CD4-positive, alpha-beta T cell (primary cell): ENCODE data around the gene MOB1A. TPM values are rescaled to one million over a fixed set of nuclear protein-coding genes. Genes with fewer than 3 reads are reported as not detected.

Source experiments
- ATAC-seq: fragments of 200-7000 bp; cut with Tn5 transposase; one replicate; pipeline ENCODE4 v1.10.0; 2022; ENCODE audit warnings: mild to moderate bottlenecking; ENCODE audit not compliant: poor library complexity
- CTCF ChIA-PET: fragments of 350-600 bp; sonication (Branson Sonifier 250); formaldehyde crosslinking; loops from one replicate; lab custom pipeline; 2021; ENCODE audit warnings: antibody characterized with exemption, inconsistent platforms; lab: Charles Lee
- POLR2A ChIA-PET: fragments of 350-600 bp; sonication (Branson Sonifier 250); formaldehyde crosslinking; loops from one replicate; lab custom pipeline; 2021; ENCODE audit warnings: antibody characterized with exemption, inconsistent platforms; lab: Charles Lee
- DNase-seq, 14 experiments: peaks; one replicate each; pipeline ENCODE4 v3.0.0-alpha.2; 2013 to 2020; ENCODE audit warnings: mixed read lengths in 2 of 14
- H3K27ac ChIP-seq, 2 donors: one replicate each; pipeline versions ENCODE4 v1.5.1 to v1.7.0; 2013; ENCODE audit warnings: low read length in 2 of 2, low read depth in 1 of 2, mild to moderate bottlenecking in 1 of 2
- H3K27me3 ChIP-seq, 2 experiments: 1 replicate in 1 of 2; 2 replicates in 1 of 2; pipeline versions ENCODE4 v1.6.1 to v1.7.0; 2013; ENCODE audit warnings: low read length in 2 of 2, control low read depth in 1 of 2, mild to moderate bottlenecking in 1 of 2, moderate library complexity in 1 of 2; ENCODE audit not compliant: insufficient read depth in 2 of 2, control insufficient read depth in 1 of 2
- H3K36me3 ChIP-seq: one replicate; pipeline ENCODE4 v1.6.1; 2013; ENCODE audit warnings: low read length, control low read depth; ENCODE audit not compliant: insufficient read depth
- H3K4me1 ChIP-seq: one replicate; pipeline ENCODE4 v1.6.1; 2013; ENCODE audit warnings: low read length, control low read depth; ENCODE audit not compliant: insufficient read depth
- H3K4me3 ChIP-seq: one replicate; pipeline ENCODE4 v1.5.1; 2013; ENCODE audit warnings: mild to moderate bottlenecking, low read length, moderate library complexity
- H3K9me3 ChIP-seq, 2 experiments: 1 replicate in 1 of 2; 2 replicates in 1 of 2; pipeline versions ENCODE4 v1.6.1 to v1.7.0; 2013; ENCODE audit warnings: low read length in 2 of 2, mild to moderate bottlenecking in 2 of 2, control low read depth in 1 of 2, moderate library complexity in 1 of 2; ENCODE audit not compliant: control insufficient read depth in 1 of 2, insufficient read depth in 1 of 2
- H3K27ac Mint-ChIP-seq: one replicate; pipeline ENCODE4 v1.8.0; 2020; ENCODE audit warnings: mixed read lengths
- H3K27me3 Mint-ChIP-seq: one replicate; pipeline ENCODE4 v1.8.0; 2021; ENCODE audit warnings: mixed read lengths
- H3K36me3 Mint-ChIP-seq: one replicate; pipeline ENCODE4 v1.8.0; 2021; ENCODE audit warnings: low read depth, mixed read lengths
- H3K4me1 Mint-ChIP-seq: one replicate; pipeline ENCODE4 v1.8.0; 2021; ENCODE audit warnings: low read depth, mixed read lengths
- H3K4me3 Mint-ChIP-seq: one replicate; pipeline ENCODE4 v1.8.0; 2020; ENCODE audit warnings: mild to moderate bottlenecking, mixed read lengths
- H3K9me3 Mint-ChIP-seq: one replicate; pipeline ENCODE4 v1.8.0; 2020; ENCODE audit warnings: mixed read lengths
- CTCF ChIP-seq: fragments of 200-600 bp; IDR thresholded peaks from one replicate; pipeline ENCODE4 v1.8.0; 2022; ENCODE audit warnings: antibody characterized with exemption, mild to moderate bottlenecking
- intact Hi-C, 2 experiments: fragments of 100-400 bp; cut with DNase I in 1 of 2; cut with micrococcal nuclease in 1 of 2; formaldehyde crosslinking; loops; one replicate each; pipeline versions ENCODE4 v1.15.1 to v1.9.0; 2023 to 2025; cut with DNase I, micrococcal nuclease
- total RNA-seq, 174 experiments: library from RNA in 2 of 174; stranded (reverse) in 2 of 174; gene quantifications; one replicate each; pipeline ENCODE4 v1.2.3 and lab custom pipeline; 2021 to 2026

MOB1A gene
- total RNA-seq, 2 experiments from 2014 or later: 150 to 159 TPM

- no peaks in the 10 kb centered on the region for H3K36me3 ChIP-seq
- Mint-ChIP-seq H3K27ac (no peak overlapping the region), H3K27me3 (no peaks in the 10 kb centered on the region), H3K36me3 (no peaks in the 10 kb centered on the region), H3K4me3 (peak overlapping the region; percentile 30), H3K4me1 (peaks cover 4% of the 10 kb centered on the region), H3K9me3 (no peaks in the 10 kb centered on the region)
- peak; percentile 88 for ATAC-seq
- POLR2A ChIA-PET: no interaction called here
- peaks cover 0 to 4% of the 10 kb centered on the region in 2 experiments for H3K9me3 ChIP-seq
- TF ChIP-seq CTCF: no peak
- peaks cover 8% of the 10 kb centered on the region for H3K4me1 ChIP-seq
- no peaks in the 10 kb centered on the region for H3K27me3 ChIP-seq
- H3K4me3 ChIP-seq: no peak overlapping the region
- intact Hi-C loops: no loop called here
- DNase-seq: peak in 5 of 14 experiments; percentile 6 to 87 (median 53)
- CTCF ChIA-PET: interaction anchor here (0.7 kb wide), 1 partner anchor 29 kb away, joined by 5 read pairs; no protein-coding TSS in a partner anchor
- no peak overlapping the region for H3K27ac ChIP-seq
Observed at GRCh38 chr2:74186038-74186437, 7.4 kb upstream of the MOB1A start.

GRCh38 chr2:74183878-74184277, 5.2 kb upstream of the MOB1A start:
- Mint-ChIP-seq H3K27ac (no peak overlapping the region), H3K36me3 (no peaks in the 10 kb centered on the region), H3K4me3 (no peak overlapping the region), H3K9me3 (no peaks in the 10 kb centered on the region), H3K4me1 (peaks cover 9% of the 10 kb centered on the region), H3K27me3 (no peaks in the 10 kb centered on the region)
- CTCF ChIA-PET: no interaction called here
- Histone ChIP-seq H3K36me3 (no peaks in the 10 kb centered on the region), H3K27ac (no peak overlapping the region), H3K9me3 (peaks cover 0 to 4% of the 10 kb centered on the region in 2 experiments), H3K4me3 (no peak overlapping the region), H3K4me1 (peaks cover 13% of the 10 kb centered on the region), H3K27me3 (no peaks in the 10 kb centered on the region)
- ATAC-seq (no peak), DNase-seq (no peak)
- intact Hi-C loops: no loop called here
- no peak for TF ChIP-seq CTCF
- POLR2A ChIA-PET: interaction anchor here (1.6 kb wide), 1 partner anchor 15 kb away, joined by 5 read pairs; no protein-coding TSS in a partner anchor

GRCh38 chr2:74181739-74182138, 3.1 kb upstream of the MOB1A start:
- Mint-ChIP-seq H3K27ac (no peak overlapping the region), H3K4me3 (peak overlapping the region; percentile 23), H3K27me3 (no peaks in the 10 kb centered on the region), H3K4me1 (peaks cover 19% of the 10 kb centered on the region), H3K9me3 (no peaks in the 10 kb centered on the region), H3K36me3 (peaks cover 14% of the 10 kb centered on the region)
- no peak overlapping the region for H3K4me3 ChIP-seq
- H3K27ac ChIP-seq: no peak overlapping the region
- no peaks in the 10 kb centered on the region for H3K27me3 ChIP-seq
- peak in 3 of 14 experiments; percentile 38 to 64 (median 61) for DNase-seq
- TF ChIP-seq CTCF: no peak
- peaks cover 19% of the 10 kb centered on the region for H3K4me1 ChIP-seq
- CTCF ChIA-PET: no interaction called here
- no peak for ATAC-seq
- POLR2A ChIA-PET: interaction anchor here (0.9 kb wide), 1 partner anchor 17 kb away, joined by 3 read pairs; the partner anchor contains the start of gene MTHFD2
- no peaks in the 10 kb centered on the region for H3K36me3 ChIP-seq
- peaks cover 0 to 4% of the 10 kb centered on the region in 2 experiments for H3K9me3 ChIP-seq
- intact Hi-C loops: no loop called here
